Measurements from ENCODE around the gene DOCK3. TPM values are rescaled to one million over a fixed set of nuclear protein-coding genes. Genes with fewer than 3 reads are reported as not detected.
"Not testable (repeated sequence)": the region's sequence is repeated elsewhere in the genome, so short reads cannot be mapped to it uniquely, and the experiment has no call there.

DOCK3 gene
- total RNA-seq, 1 experiment from 2014 or later: 0.47 TPM

DNA sequence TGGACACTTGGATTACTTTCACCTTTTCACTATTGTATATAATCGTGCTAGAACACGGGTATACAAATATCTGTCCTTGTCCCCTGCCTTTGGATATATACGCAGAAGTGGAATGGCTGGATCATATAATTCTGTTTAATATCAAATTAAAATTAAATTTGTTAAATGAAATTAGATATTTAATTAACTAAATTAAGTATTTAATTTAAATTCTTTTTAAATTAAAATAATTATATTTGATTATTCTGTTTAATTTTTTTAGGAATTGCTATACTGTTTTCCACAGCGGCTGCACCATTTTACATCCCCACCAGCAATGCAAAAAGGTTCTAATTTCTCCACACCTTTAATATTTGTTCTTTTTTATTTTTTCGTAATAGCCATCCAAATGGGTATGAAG, 84.3 kb downstream of the DOCK3 start:
- no TSS peak for BruUV-seq (replicated peaks)
- H3K27me3 ChIP-seq (replicated peaks; ENCODE audit: insufficient read depth, low read depth, low read length, poor library complexity): no peaks in the 10 kb centered on the region
- TF ChIP-seq, protein P1, sequence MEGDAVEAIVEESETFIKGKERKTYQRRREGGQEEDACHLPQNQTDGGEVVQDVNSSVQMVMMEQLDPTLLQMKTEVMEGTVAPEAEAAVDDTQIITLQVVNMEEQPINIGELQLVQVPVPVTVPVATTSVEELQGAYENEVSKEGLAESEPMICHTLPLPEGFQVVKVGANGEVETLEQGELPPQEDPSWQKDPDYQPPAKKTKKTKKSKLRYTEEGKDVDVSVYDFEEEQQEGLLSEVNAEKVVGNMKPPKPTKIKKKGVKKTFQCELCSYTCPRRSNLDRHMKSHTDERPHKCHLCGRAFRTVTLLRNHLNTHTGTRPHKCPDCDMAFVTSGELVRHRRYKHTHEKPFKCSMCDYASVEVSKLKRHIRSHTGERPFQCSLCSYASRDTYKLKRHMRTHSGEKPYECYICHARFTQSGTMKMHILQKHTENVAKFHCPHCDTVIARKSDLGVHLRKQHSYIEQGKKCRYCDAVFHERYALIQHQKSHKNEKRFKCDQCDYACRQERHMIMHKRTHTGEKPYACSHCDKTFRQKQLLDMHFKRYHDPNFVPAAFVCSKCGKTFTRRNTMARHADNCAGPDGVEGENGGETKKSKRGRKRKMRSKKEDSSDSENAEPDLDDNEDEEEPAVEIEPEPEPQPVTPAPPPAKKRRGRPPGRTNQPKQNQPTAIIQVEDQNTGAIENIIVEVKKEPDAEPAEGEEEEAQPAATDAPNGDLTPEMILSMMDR (conservative IDR thresholded peaks at IDR 0.05; ENCODE audit: low read depth, low read length): no peak
- TF ChIP-seq EZH2 (IDR thresholded peaks at IDR 0.05; ENCODE audit: borderline replicate concordance, low read depth, low read length, poor library complexity, severe bottlenecking): no peak
- no peak overlapping the region for H3K4me3 ChIP-seq (ENCODE audit: low read depth, low read length, poor library complexity, severe bottlenecking)
- intact Hi-C loops (cut with micrococcal nuclease; ENCODE audit: unreplicated experiment): no loop called here
- H3K9me3 ChIP-seq (ENCODE audit: low read depth, low read length, poor library complexity, severe bottlenecking): no peaks in the 10 kb centered on the region
- ChIA-PET CTCF (no interaction called here), POLR2A (ENCODE audit: low non-redundant PET) (no interaction called here)
- H3K4me1 ChIP-seq (ENCODE audit: insufficient read depth, low read length, poor library complexity, severe bottlenecking): no peaks in the 10 kb centered on the region
- DNase-seq (ENCODE audit: low spot score): no peak
- H3K36me3 ChIP-seq (ENCODE audit: insufficient read depth, low read length, poor library complexity, severe bottlenecking): no peaks in the 10 kb centered on the region
- no peak overlapping the region for H3K27ac ChIP-seq (ENCODE audit: low read depth, low read length, poor library complexity, severe bottlenecking)

DNA sequence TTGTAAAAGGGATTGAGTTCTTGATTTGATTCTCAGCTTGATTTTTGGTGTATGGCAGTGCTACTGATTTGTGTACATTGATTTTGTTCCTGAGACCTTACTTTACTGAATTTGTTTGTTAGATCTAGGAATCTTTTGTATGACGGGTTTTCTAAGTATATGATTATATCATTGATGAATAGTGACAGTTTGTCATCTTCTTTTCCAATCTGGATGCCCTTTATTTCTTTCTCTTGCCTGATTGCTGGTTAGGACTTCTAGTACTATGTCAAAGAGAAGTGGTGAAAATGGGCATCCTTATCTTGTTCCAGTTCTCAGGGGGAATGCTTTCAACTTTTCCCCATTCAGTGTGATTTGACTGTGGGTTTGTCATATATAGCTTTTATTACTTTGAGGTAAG, 103.0 kb downstream of the DOCK3 start:
- no peak for DNase-seq (ENCODE audit: low spot score)
- ChIA-PET CTCF (no interaction called here), POLR2A (ENCODE audit: low non-redundant PET) (no interaction called here)
- no TSS peak for BruUV-seq (replicated peaks)
- no peak overlapping the region for H3K27ac ChIP-seq (ENCODE audit: low read depth, low read length, poor library complexity, severe bottlenecking)
- H3K4me3 ChIP-seq (ENCODE audit: low read depth, low read length, poor library complexity, severe bottlenecking): no peak overlapping the region
- no peaks in the 10 kb centered on the region for H3K9me3 ChIP-seq (ENCODE audit: low read depth, low read length, poor library complexity, severe bottlenecking)
- H3K4me1 ChIP-seq (ENCODE audit: insufficient read depth, low read length, poor library complexity, severe bottlenecking): no peaks in the 10 kb centered on the region
- H3K27me3 ChIP-seq (replicated peaks; ENCODE audit: insufficient read depth, low read depth, low read length, poor library complexity): no peaks in the 10 kb centered on the region
- TF ChIP-seq EZH2 (IDR thresholded peaks at IDR 0.05; ENCODE audit: borderline replicate concordance, low read depth, low read length, poor library complexity, severe bottlenecking): no peak
- TF ChIP-seq, protein P1 (conservative IDR thresholded peaks at IDR 0.05; ENCODE audit: low read depth, low read length): no peak
- H3K36me3 ChIP-seq (ENCODE audit: insufficient read depth, low read length, poor library complexity, severe bottlenecking): no peaks in the 10 kb centered on the region
- intact Hi-C loops (cut with micrococcal nuclease; ENCODE audit: unreplicated experiment): no loop called here

DNA sequence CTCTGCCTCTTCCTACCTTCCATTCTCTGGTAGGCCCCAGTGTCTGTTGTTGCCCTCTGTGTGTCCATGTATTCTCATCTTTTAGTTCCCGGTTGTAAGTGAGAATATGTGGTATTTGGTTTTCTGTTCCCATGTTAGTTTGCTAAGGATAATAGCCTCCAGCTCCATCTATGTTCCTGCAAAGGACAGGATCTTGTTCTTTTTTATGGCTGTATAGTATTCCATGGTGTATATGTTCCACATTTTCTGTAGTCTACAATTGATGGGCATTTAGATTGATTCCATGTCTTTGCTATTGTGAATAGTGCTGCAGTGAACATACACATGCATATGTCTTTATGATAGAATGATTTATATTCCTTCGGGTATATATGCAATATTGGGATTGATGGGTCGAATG, 107.0 kb downstream of the DOCK3 start:
- BruUV-seq (replicated peaks); H3K9me3 ChIP-seq (ENCODE audit: low read depth, low read length, poor library complexity, severe bottlenecking); H3K27ac ChIP-seq (ENCODE audit: low read depth, low read length, poor library complexity, severe bottlenecking); DNase-seq (ENCODE audit: low spot score); POLR2A ChIA-PET (ENCODE audit: low non-redundant PET); H3K4me1 ChIP-seq (ENCODE audit: insufficient read depth, low read length, poor library complexity, severe bottlenecking); H3K4me3 ChIP-seq (ENCODE audit: low read depth, low read length, poor library complexity, severe bottlenecking); CTCF ChIA-PET; intact Hi-C loops (cut with micrococcal nuclease; ENCODE audit: unreplicated experiment); H3K27me3 ChIP-seq (replicated peaks; ENCODE audit: insufficient read depth, low read depth, low read length, poor library complexity); H3K36me3 ChIP-seq (ENCODE audit: insufficient read depth, low read length, poor library complexity, severe bottlenecking): not testable (repeated sequence)

DNA sequence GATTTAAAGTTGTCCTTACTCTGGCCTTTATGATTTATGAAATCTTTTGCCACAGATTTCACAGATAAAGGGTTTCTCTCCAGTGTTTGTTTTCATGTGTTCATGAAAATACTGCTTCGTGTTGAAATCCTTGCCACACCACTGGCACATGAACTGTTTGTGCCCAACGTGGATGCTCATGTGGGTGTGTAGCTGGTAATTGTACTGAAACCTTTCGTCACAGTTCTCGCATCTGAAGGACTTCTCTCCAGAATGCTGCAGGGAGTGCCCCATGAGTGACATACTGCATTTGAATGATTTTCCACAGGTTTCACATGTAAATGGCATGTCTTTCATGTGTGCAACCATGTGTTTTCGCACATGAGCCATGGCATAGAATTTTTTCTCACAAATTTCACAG, 111.9 kb downstream of the DOCK3 start:
- BruUV-seq (replicated peaks): no TSS peak
- no peaks in the 10 kb centered on the region for H3K36me3 ChIP-seq (ENCODE audit: insufficient read depth, low read length, poor library complexity, severe bottlenecking)
- DNase-seq (ENCODE audit: low spot score): no peak
- ChIA-PET POLR2A (ENCODE audit: low non-redundant PET) (no interaction called here), CTCF (no interaction called here)
- no peak overlapping the region for H3K4me3 ChIP-seq (ENCODE audit: low read depth, low read length, poor library complexity, severe bottlenecking)
- H3K27ac ChIP-seq (ENCODE audit: low read depth, low read length, poor library complexity, severe bottlenecking): no peak overlapping the region
- H3K4me1 ChIP-seq (ENCODE audit: insufficient read depth, low read length, poor library complexity, severe bottlenecking): no peaks in the 10 kb centered on the region
- H3K9me3 ChIP-seq (ENCODE audit: low read depth, low read length, poor library complexity, severe bottlenecking): no peaks in the 10 kb centered on the region
- H3K27me3 ChIP-seq (replicated peaks; ENCODE audit: insufficient read depth, low read depth, low read length, poor library complexity): no peaks in the 10 kb centered on the region
- intact Hi-C loops (cut with micrococcal nuclease; ENCODE audit: unreplicated experiment): no loop called here
- no peak for TF ChIP-seq EZH2 (IDR thresholded peaks at IDR 0.05; ENCODE audit: borderline replicate concordance, low read depth, low read length, poor library complexity, severe bottlenecking)
- TF ChIP-seq, protein P1 (conservative IDR thresholded peaks at IDR 0.05; ENCODE audit: low read depth, low read length): no peak

DNA sequence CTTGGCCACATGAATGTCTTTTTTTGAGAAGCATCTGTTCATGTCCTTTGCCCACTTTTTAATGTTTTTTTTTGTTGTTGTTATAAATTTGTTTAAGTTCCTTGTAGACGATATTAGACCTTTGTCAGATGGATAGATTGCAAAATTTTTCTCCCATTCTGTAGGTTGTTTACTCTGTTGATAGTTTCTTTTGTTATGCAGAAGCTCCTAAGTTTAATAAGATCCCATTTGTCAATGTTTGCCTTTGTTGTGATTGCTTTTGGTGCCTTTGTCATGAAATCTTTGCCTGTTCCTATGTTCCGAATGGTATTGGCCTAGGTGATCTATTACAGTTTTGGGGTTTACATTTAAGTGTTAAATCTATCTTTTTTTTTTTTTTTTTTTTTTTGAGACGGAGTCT, 116.2 kb downstream of the DOCK3 start:
- BruUV-seq (replicated peaks); POLR2A ChIA-PET (ENCODE audit: low non-redundant PET); H3K27me3 ChIP-seq (replicated peaks; ENCODE audit: insufficient read depth, low read depth, low read length, poor library complexity); H3K4me1 ChIP-seq (ENCODE audit: insufficient read depth, low read length, poor library complexity, severe bottlenecking); H3K36me3 ChIP-seq (ENCODE audit: insufficient read depth, low read length, poor library complexity, severe bottlenecking); H3K27ac ChIP-seq (ENCODE audit: low read depth, low read length, poor library complexity, severe bottlenecking); H3K9me3 ChIP-seq (ENCODE audit: low read depth, low read length, poor library complexity, severe bottlenecking); H3K4me3 ChIP-seq (ENCODE audit: low read depth, low read length, poor library complexity, severe bottlenecking); DNase-seq (ENCODE audit: low spot score); CTCF ChIA-PET; intact Hi-C loops (cut with micrococcal nuclease; ENCODE audit: unreplicated experiment): not testable (repeated sequence)
